CD4-positive, alpha-beta memory T cell (primary cell): ENCODE measurements around the gene NEBL. TPM values are rescaled to one million over a fixed set of nuclear protein-coding genes. Genes with fewer than 3 reads are reported as not detected.

ENCODE experiments used
- CTCF ChIA-PET: fragments of 350-600 bp; sonication (Branson Sonifier 250); formaldehyde crosslinking; loops from one replicate; lab custom pipeline; 2021; ENCODE audit warnings: inconsistent platforms; ENCODE audit not compliant: partially characterized antibody; lab: Charles Lee
- POLR2A ChIA-PET: fragments of 350-600 bp; sonication (Branson Sonifier 250); formaldehyde crosslinking; loops from one replicate; lab custom pipeline; 2021; ENCODE audit not compliant: partially characterized antibody; lab: Charles Lee
- DNase-seq, 5 donors: peaks; one replicate each; pipeline versions ENCODE4 v3.0.0 to v3.0.0-alpha.2; 2020 to 2022; ENCODE audit warnings: mixed read lengths in 1 of 5
- H3K27ac ChIP-seq: one replicate; pipeline ENCODE4 v1.7.0; 2013; ENCODE audit warnings: low read depth, low read length
- H3K27me3 ChIP-seq: 2 replicates; pipeline ENCODE4 v1.7.0; 2013; ENCODE audit warnings: mild to moderate bottlenecking, low read length, moderate library complexity; ENCODE audit not compliant: insufficient read depth
- H3K36me3 ChIP-seq: 2 replicates; pipeline ENCODE4 v1.7.0; 2013; ENCODE audit warnings: mild to moderate bottlenecking, low read length, moderate library complexity; ENCODE audit not compliant: insufficient read depth
- H3K4me1 ChIP-seq: 2 replicates; pipeline ENCODE4 v1.7.0; 2013; ENCODE audit warnings: mild to moderate bottlenecking, low read length, moderate library complexity; ENCODE audit not compliant: insufficient read depth
- H3K4me3 ChIP-seq, 2 donors: one replicate each; pipeline ENCODE4 v1.7.0; 2013; ENCODE audit warnings: low read length in 2 of 2, mild to moderate bottlenecking in 1 of 2
- H3K9me3 ChIP-seq, 2 donors: one replicate each; pipeline ENCODE4 v1.7.0; 2013; ENCODE audit warnings: low read length in 2 of 2, control low read depth in 1 of 2; ENCODE audit not compliant: control insufficient read depth in 1 of 2
- H3K27ac Mint-ChIP-seq, 7 donors: one replicate each; pipeline ENCODE4 v1.8.0; 2020 to 2021; ENCODE audit warnings: mixed read lengths in 7 of 7, mild to moderate bottlenecking in 6 of 7, inconsistent platforms in 3 of 7, moderate library complexity in 3 of 7
- H3K27me3 Mint-ChIP-seq, 2 donors: one replicate each; pipeline ENCODE4 v1.8.0; 2020 to 2021; ENCODE audit warnings: mixed read lengths in 2 of 2
- H3K36me3 Mint-ChIP-seq, 2 donors: one replicate each; pipeline ENCODE4 v1.8.0; 2020 to 2021; ENCODE audit warnings: mixed read lengths in 2 of 2, inconsistent platforms in 1 of 2, mild to moderate bottlenecking in 1 of 2
- H3K4me1 Mint-ChIP-seq, 4 donors: one replicate each; pipeline ENCODE4 v1.8.0; 2020 to 2021; ENCODE audit warnings: mixed read lengths in 4 of 4, mild to moderate bottlenecking in 1 of 4
- H3K4me3 Mint-ChIP-seq, 8 donors: one replicate each; pipeline ENCODE4 v1.8.0; 2020 to 2021; ENCODE audit warnings: mixed read lengths in 8 of 8, mild to moderate bottlenecking in 7 of 8, moderate library complexity in 6 of 8, inconsistent platforms in 3 of 8
- H3K9me3 Mint-ChIP-seq, 8 donors: one replicate each; pipeline ENCODE4 v1.8.0; 2020 to 2021; ENCODE audit warnings: mixed read lengths in 8 of 8, mild to moderate bottlenecking in 5 of 8, inconsistent platforms in 3 of 8, moderate library complexity in 1 of 8
- intact Hi-C: fragments of 100-400 bp; cut with micrococcal nuclease; formaldehyde crosslinking; loops from one replicate; pipeline ENCODE4 v1.15.1; 2023
- polyA plus RNA-seq, 2 donors: library from polyadenylated mRNA; unstranded; fragments of 300-500 nt; fragmentation: Illumina TruSeq; gene quantifications; one replicate each; pipeline ENCODE4 v1.2.3, GENCODE V29; 2021
- total RNA-seq, 2 experiments: library from RNA; stranded (reverse); gene quantifications; one replicate each; pipeline ENCODE4 v1.2.3, GENCODE V29; 2021

The NEBL gene
- total and polyA plus RNA-seq, 4 experiments from 2014 or later = not detected

GRCh38 chr10:20890009-20890408 lies 7.1 kb downstream of the NEBL start:
- Histone ChIP-seq H3K27me3 (no peaks in the 10 kb centered on the region), H3K27ac (no peak overlapping the region), H3K4me3 (no peak overlapping the region), H3K36me3 (no peaks in the 10 kb centered on the region), H3K9me3 (no peaks in the 10 kb centered on the region), H3K4me1 (no peaks in the 10 kb centered on the region)
- no peak overlapping the region for H3K4me3 Mint-ChIP-seq
- intact Hi-C loops = no loop called here
- no peaks in the 10 kb centered on the region for H3K27me3 Mint-ChIP-seq
- CTCF ChIA-PET = no interaction called here
- POLR2A ChIA-PET = no interaction called here
- H3K36me3 Mint-ChIP-seq = no peaks in the 10 kb centered on the region
- peaks cover 0 to 5% (median 0%) of the 10 kb centered on the region in 8 donors for H3K9me3 Mint-ChIP-seq
- no peak overlapping the region for H3K27ac Mint-ChIP-seq
- no peaks in the 10 kb centered on the region for H3K4me1 Mint-ChIP-seq
- DNase-seq = no peak

- Histone ChIP-seq H3K9me3 (no peaks in the 10 kb centered on the region), H3K4me1 (no peaks in the 10 kb centered on the region), H3K27me3 (no peaks in the 10 kb centered on the region), H3K4me3 (no peak overlapping the region), H3K36me3 (no peaks in the 10 kb centered on the region), H3K27ac (no peak overlapping the region)
- Mint-ChIP-seq H3K36me3 (no peaks in the 10 kb centered on the region), H3K9me3 (peaks cover 0 to 5% (median 0%) of the 10 kb centered on the region in 8 donors), H3K4me1 (no peaks in the 10 kb centered on the region), H3K27me3 (no peaks in the 10 kb centered on the region), H3K4me3 (no peak overlapping the region), H3K27ac (no peak overlapping the region)
- intact Hi-C loops = no loop called here
- CTCF ChIA-PET = no interaction called here
- POLR2A ChIA-PET = no interaction called here
- DNase-seq = no peak
These were observed 8.3 kb downstream of the NEBL start for GRCh38 chr10:20888620-20889330.

DNA sequence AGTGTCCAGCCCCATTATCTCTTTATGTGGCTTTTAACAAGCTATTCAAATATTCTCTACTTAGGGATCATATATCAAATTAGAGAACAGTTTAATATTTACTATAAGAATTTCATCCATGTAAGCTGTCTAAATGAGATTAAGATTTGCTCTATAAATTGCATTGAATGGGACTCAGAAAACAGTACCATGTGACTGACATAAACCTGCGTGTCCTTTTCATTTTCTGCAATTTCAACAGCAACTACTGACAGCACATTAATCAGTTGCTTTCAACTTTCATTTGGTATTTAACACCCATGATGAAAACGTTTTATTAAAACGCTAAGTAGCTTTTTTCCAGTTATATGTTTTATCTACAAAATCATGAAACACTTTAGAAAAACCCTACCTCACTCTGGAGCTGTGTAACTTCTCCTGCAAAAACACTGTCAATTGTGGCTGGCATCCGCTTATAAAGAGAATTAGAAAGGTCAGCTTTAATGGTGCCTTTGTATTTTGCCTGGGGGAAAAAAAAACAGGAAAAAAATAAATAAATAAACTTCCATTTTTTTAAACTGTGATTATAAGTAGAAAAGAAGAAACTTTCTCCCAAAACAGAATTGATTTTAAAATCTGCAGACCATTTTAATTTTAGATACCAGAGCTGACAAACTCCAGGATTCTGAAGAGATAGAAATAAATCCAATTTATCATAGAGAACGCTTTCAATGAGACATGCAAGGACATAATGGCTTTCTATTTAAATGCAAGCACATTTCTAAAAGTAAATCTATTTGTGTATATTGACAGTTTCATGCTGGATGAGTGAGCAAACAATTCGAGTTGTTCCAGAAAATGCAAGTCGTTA lies 9.2 kb downstream of the NEBL start:
- H3K36me3 ChIP-seq = no peaks in the 10 kb centered on the region
- H3K27ac ChIP-seq = no peak overlapping the region
- no peak overlapping the region for H3K4me3 ChIP-seq
- CTCF ChIA-PET = no interaction called here
- no peak for DNase-seq
- H3K9me3 ChIP-seq = no peaks in the 10 kb centered on the region
- no peaks in the 10 kb centered on the region for H3K36me3 Mint-ChIP-seq
- H3K27me3 ChIP-seq = no peaks in the 10 kb centered on the region
- H3K27ac Mint-ChIP-seq = no peak overlapping the region
- H3K9me3 Mint-ChIP-seq = peaks cover 0 to 5% (median 0%) of the 10 kb centered on the region in 8 donors
- no peaks in the 10 kb centered on the region for H3K4me1 Mint-ChIP-seq
- POLR2A ChIA-PET = no interaction called here
- H3K4me1 ChIP-seq = no peaks in the 10 kb centered on the region
- no peak overlapping the region for H3K4me3 Mint-ChIP-seq
- H3K27me3 Mint-ChIP-seq = no peaks in the 10 kb centered on the region
- intact Hi-C loops = no loop called here

DNA sequence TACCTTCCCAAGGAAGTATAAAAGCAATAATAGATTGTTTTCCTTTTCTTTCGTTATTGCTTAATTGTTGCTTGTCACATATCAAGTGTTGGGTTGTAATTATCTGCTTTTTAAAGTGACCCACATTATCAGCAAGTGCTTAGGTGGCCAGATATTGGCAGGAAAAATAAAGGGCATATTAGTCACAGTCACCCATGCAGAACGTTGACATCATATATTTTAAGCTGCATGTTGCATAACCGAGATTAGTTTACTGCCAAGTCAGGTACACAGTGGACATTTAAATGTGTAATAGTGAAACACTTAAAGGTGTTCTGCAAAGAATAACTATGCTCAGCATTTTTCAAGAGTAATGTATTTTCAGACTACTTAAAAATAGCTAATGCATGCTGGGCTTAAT lies 11.4 kb downstream of the NEBL start:
- Histone ChIP-seq H3K4me1 (no peaks in the 10 kb centered on the region), H3K27ac (no peak overlapping the region), H3K9me3 (no peaks in the 10 kb centered on the region), H3K4me3 (no peak overlapping the region), H3K27me3 (no peaks in the 10 kb centered on the region), H3K36me3 (no peaks in the 10 kb centered on the region)
- no peaks in the 10 kb centered on the region for H3K27me3 Mint-ChIP-seq
- H3K4me1 Mint-ChIP-seq = no peaks in the 10 kb centered on the region
- H3K9me3 Mint-ChIP-seq = peaks cover 0 to 2% (median 0%) of the 10 kb centered on the region in 8 donors
- ChIA-PET CTCF (no interaction called here), POLR2A (no interaction called here)
- intact Hi-C loops = no loop called here
- no peak for DNase-seq
- H3K36me3 Mint-ChIP-seq = no peaks in the 10 kb centered on the region
- H3K27ac Mint-ChIP-seq = no peak overlapping the region
- H3K4me3 Mint-ChIP-seq = no peak overlapping the region

DNA sequence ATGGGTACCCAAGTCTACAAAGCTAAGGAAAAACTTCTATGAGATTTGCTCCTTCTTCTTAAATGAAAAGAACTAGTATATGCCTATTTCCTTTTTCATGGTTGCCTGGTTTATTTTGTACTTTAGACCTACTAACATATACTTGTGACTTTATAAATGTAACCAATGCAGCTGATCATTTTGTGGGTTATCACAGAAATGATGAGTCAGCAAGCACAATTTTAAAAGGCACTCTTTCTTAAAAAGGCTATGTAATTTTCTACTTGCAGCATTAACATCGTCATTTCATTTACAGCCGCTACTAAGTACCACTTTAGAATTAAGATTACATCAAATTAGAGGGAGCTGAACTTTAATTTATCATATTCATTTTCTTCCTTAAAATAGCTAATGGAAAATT lies 13.6 kb downstream of the NEBL start:
- Mint-ChIP-seq H3K9me3 (peaks cover 0 to 3% (median 0%) of the 10 kb centered on the region in 8 donors), H3K27me3 (no peaks in the 10 kb centered on the region), H3K4me3 (no peak overlapping the region), H3K36me3 (no peaks in the 10 kb centered on the region), H3K4me1 (no peaks in the 10 kb centered on the region), H3K27ac (no peak overlapping the region)
- intact Hi-C loops = no loop called here
- H3K36me3 ChIP-seq = no peaks in the 10 kb centered on the region
- H3K27ac ChIP-seq = no peak overlapping the region
- no peak for DNase-seq
- H3K4me1 ChIP-seq = no peaks in the 10 kb centered on the region
- H3K27me3 ChIP-seq = no peaks in the 10 kb centered on the region
- CTCF ChIA-PET = no interaction called here
- no peaks in the 10 kb centered on the region for H3K9me3 ChIP-seq
- no peak overlapping the region for H3K4me3 ChIP-seq
- POLR2A ChIA-PET = no interaction called here

- no peaks in the 10 kb centered on the region for H3K27me3 Mint-ChIP-seq
- intact Hi-C loops = no loop called here
These were observed 15.0 kb downstream of the NEBL start for GRCh38 chr10:20882091-20882490.

GRCh38 chr10:20879136-20879535 lies 18.0 kb downstream of the NEBL start:
- H3K36me3 ChIP-seq = no peaks in the 10 kb centered on the region
- no peaks in the 10 kb centered on the region for H3K4me1 ChIP-seq
- no peak for DNase-seq
- no peaks in the 10 kb centered on the region for H3K36me3 Mint-ChIP-seq
- no peaks in the 10 kb centered on the region for H3K27me3 Mint-ChIP-seq
- no peaks in the 10 kb centered on the region for H3K4me1 Mint-ChIP-seq
- H3K9me3 Mint-ChIP-seq = peaks cover 0 to 5% (median under 1%) of the 10 kb centered on the region in 8 donors
- intact Hi-C loops = no loop called here
- no peaks in the 10 kb centered on the region for H3K9me3 ChIP-seq
- ChIA-PET CTCF (no interaction called here), POLR2A (no interaction called here)
- H3K27ac ChIP-seq = no peak overlapping the region
- H3K27me3 ChIP-seq = no peaks in the 10 kb centered on the region
- no peak overlapping the region for H3K4me3 ChIP-seq
- no peak overlapping the region for H3K4me3 Mint-ChIP-seq
- no peak overlapping the region for H3K27ac Mint-ChIP-seq

More at GRCh38 chr10:20882091-20882490, 15.0 kb downstream of the NEBL start:
- H3K9me3 ChIP-seq = no peaks in the 10 kb centered on the region
- ChIA-PET CTCF (no interaction called here), POLR2A (no interaction called here)
- Mint-ChIP-seq H3K9me3 (peaks cover 0 to 3% (median under 1%) of the 10 kb centered on the region in 8 donors), H3K27ac (no peak overlapping the region), H3K4me3 (no peak overlapping the region), H3K36me3 (no peaks in the 10 kb centered on the region), H3K4me1 (no peaks in the 10 kb centered on the region)
- no peaks in the 10 kb centered on the region for H3K27me3 ChIP-seq
- no peak overlapping the region for H3K4me3 ChIP-seq
- H3K4me1 ChIP-seq = no peaks in the 10 kb centered on the region
- DNase-seq = no peak
- H3K36me3 ChIP-seq = no peaks in the 10 kb centered on the region
- no peak overlapping the region for H3K27ac ChIP-seq
